HG02973 (cell line): Measurements from ENCODE around the gene OR2L3.
"Not testable (repeated sequence)": the region's sequence is repeated elsewhere in the genome, so short reads cannot be mapped to it uniquely, and the experiment has no call there.

Experiments
- ATAC-seq: cut with Tn5 transposase; IDR thresholded peaks from one replicate; pipeline ENCODE4 v1.9.1; 2021; ENCODE audit warnings: moderate library complexity; ENCODE audit not compliant: unreplicated experiment

OR2L3 gene

DNA sequence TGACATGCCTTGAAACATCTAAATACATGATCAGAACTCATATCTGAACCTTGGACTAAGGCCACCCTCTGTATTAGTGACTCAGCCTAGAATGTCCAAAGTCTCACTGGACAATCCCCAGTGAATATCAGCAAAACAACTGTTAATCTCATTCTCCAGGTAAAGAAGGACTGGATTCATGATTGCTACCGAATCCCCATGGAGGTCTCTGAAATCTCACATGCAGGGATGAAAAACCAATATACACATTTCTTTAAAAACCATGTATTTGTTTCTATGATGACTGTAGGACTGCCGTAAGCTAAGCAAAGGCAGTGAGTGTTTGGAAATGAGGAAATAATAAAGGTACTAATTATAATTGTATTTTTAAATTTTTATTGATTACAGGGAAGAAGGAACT lies at the start of gene OR2L3:
Gene OR2L3, plus strand, starts transcription at position 301 of the 400 bp plus-strand sequence. CDS start 13,846 bp downstream, outside the sequence.
- ATAC-seq, result no peak

GRCh38 chr1:247998811-247999210 lies 47.8 kb upstream of the OR2L3 start:
- ATAC-seq, result no peak

DNA sequence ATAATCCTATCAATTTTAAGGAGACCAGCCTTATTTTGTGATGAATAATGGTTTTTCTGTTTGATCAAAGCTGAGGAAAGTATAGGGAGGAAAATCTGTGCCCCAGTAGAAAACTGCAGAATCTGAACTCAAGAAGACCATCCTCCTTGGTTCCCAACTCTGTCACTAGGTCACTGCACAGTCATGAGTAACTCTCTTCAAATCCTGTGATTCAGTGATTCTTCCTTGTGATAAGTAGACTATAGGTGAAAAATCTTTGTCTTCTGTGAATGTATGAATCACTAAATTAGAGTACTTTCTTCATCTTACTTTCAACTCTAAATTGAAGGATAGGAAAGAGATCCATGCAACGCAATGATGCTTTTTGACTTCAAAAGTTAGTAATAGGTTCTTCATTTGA lies 46.5 kb upstream of the OR2L3 start:
- ATAC-seq, result no peak

- no peak for ATAC-seq
These were observed 38.9 kb upstream of the OR2L3 start for GRCh38 chr1:248007778-248008177.

DNA sequence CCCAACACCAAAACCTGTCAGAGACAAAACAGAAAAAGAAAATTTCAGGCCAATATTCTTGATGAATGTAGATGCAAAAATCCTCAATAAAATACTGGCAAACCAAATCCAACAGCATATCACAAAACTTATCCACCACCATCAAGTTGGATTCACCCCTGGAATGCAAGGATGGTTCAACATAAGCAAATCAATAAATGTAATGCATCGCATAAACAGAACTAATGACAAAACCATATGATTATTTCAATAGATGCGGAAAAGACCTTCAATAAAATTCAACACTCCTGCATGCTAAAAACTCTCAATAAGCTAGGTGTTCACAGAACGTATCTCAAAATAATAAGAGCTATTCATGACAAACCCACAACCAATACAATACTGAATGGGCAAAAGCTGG lies 37.0 kb upstream of the OR2L3 start:
- ATAC-seq, result no peak

DNA sequence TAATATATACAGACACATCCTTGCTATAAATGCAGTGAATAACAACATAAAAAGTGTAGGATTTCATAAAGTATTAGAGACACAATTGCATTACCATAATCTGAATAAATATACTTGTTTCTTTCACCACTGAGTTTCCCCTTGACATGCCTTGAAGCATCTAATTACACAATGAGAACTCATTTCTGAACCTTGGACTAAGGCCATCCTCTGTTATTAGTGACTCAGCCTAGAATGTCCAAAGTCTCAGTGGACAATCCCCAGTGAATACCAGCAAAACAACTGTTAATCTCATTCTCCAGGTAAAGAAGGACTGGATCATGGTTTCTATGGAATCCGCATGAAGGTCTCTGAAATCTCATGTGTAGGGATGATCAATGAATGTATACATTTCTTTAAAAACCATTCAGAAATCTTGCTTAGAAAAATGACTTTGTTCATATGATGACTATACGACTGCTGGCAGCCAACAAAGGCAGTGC lies 33.4 kb upstream of the OR2L3 start, which contains the start of gene OR2L5:
Gene OR2L5, plus strand, starts transcription at position 432 of the 482 bp plus-strand sequence. CDS start 8,288 bp downstream, outside the sequence.
- no peak for ATAC-seq

DNA sequence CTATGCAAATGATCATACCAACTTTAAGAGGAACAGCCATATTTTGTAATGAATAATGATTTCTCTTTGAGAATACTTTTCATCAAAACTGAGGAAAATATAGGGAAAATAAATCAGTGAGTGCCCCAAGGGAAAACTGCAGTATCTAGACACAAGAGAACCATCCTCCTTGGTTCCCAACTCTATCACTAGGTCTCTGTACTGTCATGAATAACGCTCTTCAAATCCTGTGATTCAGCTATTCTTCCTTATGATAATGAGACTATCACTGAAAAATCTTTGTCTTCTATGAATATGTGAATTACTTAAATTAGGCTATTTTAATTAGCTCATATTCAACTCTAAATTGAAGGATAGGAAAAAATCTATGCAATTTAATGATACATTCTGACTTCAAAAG lies 30.8 kb upstream of the OR2L3 start:
- no peak for ATAC-seq

DNA sequence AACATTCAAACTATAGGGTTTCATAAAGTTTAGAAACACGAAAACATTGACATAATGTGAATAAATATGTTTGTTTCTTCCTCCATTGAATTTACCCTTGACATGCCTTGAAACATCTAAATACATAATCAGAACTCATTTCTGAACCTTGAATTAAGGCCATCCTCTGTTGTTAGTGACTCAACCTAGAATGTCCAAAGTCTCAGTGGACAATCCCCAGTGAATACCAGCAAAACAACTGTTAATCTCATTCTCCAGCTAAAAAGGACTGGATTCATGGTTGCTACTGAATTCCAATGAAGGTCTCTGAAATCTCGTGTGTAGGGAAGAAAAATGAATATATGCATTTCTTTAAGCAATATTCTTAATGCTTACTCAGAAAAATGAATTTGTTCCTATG lies 16.9 kb upstream of the OR2L3 start, which contains the start of gene OR2L2:
Gene OR2L2, plus strand, starts transcription at position 301 of the 400 bp plus-strand sequence. CDS start 8,198 bp downstream, outside the sequence.
- no peak for ATAC-seq

GRCh38 chr1:248045209-248045608 lies 1.4 kb upstream of the OR2L3 start:
- peak; percentile 63 for ATAC-seq

DNA sequence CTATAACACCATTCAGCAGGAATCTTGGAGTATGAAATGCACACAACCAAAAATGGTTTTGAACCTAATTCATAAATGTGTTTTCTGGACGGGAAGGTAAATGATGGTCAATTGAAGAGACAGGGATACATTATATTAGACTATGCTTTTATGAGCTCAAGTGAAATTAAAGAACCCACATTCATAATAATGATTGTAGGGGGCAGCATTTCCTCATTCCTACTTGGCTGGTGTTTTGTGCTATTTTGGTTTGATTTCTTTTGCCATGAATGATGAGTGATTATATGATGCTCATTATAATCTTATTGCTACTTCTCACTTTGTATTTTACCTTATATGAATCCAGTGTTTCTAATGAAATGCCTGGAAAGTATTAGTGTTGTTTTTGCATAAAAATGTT lies 372 bp downstream of the OR2L3 start:
- no peak for ATAC-seq

DNA sequence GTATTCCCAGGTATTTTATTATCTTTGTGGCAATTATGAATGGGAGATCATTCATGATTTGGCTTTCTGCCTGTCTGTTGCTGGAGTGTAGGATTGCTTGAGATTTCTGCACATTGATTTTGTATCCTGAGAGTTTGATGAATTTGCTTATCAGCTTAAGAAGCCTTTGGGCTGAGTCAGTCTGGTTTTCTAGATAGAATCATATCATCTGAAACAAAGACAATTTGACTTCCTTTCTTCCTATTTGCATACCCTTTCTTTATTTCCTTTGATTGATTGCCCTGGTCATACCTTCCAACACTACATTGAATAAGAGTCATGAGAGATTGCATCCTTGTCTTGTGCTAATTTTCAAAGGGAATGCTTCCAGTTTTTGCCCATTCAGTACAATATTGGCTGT lies 8.0 kb downstream of the OR2L3 start:
- no peak for ATAC-seq

GRCh38 chr1:248055261-248055660 lies 8.6 kb downstream of the OR2L3 start:
- no peak for ATAC-seq

DNA sequence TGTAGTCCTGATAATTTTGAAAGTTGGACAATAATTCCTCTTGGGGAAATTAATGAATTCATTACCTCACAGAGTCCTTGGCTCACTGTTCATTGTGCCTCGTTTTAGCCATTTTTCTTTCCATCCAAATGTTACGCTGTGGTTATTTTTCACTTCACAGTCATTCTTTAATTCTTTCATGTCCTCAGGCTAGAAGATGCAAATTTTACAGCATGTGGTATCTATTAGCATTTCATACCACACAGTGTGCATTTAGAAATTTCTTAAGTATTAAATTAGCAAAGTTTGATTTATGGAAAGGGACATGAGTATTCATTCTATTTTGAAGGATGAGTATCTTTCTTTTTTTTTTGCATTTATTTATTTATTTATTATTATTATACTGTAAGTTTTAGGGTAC lies 18.4 kb downstream of the OR2L3 start:
- no peak for ATAC-seq

GRCh38 chr1:248065604-248066003 lies 19.0 kb downstream of the OR2L3 start:
- ATAC-seq, result no peak

DNA sequence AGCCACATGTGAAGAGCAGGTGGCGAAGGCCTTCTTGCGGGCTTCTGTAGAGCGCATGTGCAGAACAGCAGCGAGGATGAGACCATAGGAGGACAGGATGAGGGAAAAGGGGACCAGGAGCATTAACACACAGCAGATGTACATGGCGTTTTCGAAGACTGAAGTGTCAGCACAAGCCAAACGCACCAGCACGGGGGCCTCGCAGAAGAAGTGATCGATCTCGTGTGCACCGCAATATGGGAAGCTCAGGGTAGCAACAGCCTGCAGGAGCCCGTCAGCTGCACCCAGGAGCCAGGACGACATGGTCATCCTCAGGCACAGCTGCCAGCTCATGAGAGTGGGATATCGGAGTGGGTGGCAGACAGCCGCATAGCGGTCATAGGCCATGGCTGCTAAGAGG lies 37.2 kb downstream of the OR2L3 start:
- ATAC-seq, result not testable (repeated sequence)

GRCh38 chr1:248094884-248095283 lies 48.2 kb downstream of the OR2L3 start, which contains the start of gene OR2L13:
Gene OR2L13 (plus strand): TSS chr1:248095184. CDS start chr1:248099376, 4,192 bp downstream.
- no peak for ATAC-seq

DNA sequence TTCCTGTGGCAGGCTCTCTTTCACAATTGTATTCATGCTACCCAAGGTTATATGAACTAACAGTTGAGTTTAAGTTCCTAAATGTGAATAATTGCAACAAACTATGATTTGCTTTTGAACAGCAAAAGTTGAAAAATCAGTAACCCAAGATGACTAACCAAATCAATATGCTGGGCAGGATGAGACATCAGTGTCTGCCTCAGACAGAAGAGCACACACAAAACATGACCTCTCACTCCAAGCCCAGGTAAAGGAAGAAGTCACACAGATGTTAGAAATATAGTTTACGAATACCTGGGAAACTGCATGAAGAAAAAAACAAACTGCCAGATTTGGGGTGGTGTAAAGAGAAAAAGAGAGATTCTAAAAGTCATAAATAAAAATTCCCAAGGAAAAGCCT lies 51.9 kb downstream of the OR2L3 start:
- no peak for ATAC-seq

- ATAC-seq, result no peak
These were observed 56.2 kb downstream of the OR2L3 start for GRCh38 chr1:248102847-248103246.

DNA sequence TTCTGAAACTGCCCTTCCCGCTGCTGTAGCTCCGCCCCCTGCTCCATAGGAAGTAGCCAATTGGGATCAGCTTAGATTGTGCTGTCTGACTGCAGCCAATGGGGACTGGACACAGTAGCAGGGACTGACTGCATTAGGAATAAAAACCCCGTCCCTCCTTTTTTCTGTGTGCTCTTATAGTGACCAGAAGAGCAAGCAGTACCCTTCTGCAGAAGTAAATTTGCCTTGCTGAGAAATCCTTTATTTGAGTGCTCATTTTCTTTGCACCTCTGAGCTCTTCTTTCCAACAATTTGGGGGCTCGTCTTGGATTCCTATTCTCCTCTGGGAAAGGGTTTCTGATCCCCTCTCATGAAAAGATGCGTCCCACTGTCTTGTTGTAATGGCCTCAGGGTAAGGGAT lies 64.5 kb downstream of the OR2L3 start:
- no peak for ATAC-seq
